ENCODE measurements around the gene TMUB1.

- no peak for TF ChIP-seq CTCF (IDR thresholded peaks at IDR 0.05)
- no peak for TF ChIP-seq ZFX (IDR thresholded peaks at IDR 0.05; ENCODE audit: borderline replicate concordance)
Measured at GRCh38 chr7:151091003-151091402, 7.7 kb upstream of the TMUB1 start.

All from 22Rv1 (cell line).